ENCODE measurements around the gene COL5A1.

Gene COL5A1

DNA sequence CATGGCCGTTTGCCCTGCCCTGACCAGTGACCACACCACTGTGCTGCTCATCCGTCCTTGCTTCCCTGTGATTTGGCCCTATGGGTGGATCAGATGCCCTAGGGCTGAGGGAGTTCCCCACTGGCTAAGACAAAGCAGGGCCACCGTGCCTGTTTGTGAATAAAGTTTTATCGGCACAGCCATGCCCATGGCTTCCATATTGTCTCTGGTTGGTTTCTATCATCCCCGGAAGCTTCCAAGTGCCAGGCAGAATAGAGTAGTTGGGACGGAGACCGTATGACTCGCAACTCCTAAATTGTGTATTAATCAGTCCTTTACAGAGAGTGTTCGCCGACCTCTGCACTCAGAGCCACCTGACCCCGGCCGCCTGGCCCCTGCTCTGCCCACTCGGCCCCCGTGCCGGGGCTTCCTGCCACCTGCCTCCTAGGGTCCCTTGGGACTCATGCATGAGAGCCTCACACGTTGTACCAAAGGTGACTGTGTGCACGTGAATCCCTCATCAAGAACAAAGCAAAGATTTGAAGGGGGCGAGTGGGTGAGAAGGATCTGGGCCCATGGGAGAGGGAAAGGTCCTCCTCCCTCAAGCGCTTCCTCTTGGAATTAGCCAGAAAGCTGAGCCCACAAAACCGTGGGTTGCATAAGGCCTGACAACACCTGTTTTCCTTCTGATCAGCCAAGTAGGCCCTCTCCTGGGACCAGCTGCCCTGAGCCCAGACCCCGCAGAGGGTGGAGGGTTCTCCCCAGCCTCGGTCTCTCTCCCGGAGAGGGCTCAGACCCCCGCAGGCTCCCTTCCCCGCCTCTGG, 227.3 kb downstream of the COL5A1 start:
- in situ Hi-C loops (cut with MboI; ENCODE audit: low pct_unique_long_range_greater_than_20kb, low sequenced_read_pairs), result no loop called here
- DNase-seq, result no peak

DNA sequence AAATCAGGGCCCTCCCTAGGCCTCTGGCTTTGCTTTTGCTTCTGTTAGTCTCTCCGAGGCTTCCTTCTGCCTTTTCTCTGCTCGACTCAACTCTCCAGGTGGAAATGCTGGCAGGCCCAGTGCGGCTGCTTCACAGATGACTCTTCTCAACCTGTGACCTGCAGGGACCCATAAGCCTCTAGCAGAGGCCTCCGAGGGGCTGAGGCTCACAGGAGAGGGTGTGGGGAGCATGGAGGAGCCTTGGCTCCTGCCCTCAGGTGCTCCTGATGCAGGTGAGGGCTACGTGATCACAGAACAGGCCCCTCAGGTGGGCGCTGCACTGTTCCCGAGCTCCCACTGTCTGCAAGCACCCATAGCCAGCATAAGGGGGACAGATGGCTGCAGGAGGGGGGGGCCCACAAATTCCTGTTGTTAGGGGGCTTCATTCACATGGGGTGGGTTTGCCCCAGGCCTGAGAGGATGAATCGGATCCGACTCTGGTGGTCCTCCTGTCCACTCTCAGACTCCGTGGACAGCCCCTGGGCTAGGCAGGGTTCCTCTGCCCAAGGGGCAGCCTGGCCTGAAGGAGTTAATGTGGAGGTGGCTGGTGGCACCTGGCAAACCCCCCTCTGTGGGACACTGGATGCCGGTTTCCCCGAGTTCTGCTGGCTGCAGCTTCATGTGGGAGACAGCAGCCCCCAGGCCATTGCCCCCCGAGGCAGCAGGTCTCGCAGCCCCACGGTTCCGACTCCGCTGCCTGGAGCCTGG, 228.1 kb downstream of the COL5A1 start:
- in situ Hi-C loops (cut with MboI; ENCODE audit: low pct_unique_long_range_greater_than_20kb, low sequenced_read_pairs), result no loop called here
- no peak for DNase-seq

DNA sequence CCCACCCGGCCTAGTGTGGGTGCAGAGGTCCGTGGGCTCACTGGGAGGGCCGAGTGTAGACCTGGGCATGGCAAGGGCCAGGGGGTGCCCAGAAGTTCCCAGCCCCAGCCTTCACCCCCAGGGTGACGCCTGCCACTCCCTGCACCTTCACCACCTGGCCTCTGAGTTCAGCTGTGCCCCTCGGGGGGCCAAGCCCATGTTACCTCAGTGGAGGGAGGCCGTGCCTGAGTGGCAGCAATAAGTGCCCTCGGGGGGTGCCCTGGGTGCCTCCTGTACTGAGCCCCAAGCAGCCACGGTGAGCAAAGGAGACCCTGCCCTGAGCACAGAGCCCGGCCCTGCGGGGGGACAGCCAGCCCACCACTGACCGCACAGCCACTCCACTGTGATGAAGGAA, 228.7 kb downstream of the COL5A1 start:
- DNase-seq, result no peak
- in situ Hi-C loops (cut with MboI; ENCODE audit: low pct_unique_long_range_greater_than_20kb, low sequenced_read_pairs), result no loop called here

DNA sequence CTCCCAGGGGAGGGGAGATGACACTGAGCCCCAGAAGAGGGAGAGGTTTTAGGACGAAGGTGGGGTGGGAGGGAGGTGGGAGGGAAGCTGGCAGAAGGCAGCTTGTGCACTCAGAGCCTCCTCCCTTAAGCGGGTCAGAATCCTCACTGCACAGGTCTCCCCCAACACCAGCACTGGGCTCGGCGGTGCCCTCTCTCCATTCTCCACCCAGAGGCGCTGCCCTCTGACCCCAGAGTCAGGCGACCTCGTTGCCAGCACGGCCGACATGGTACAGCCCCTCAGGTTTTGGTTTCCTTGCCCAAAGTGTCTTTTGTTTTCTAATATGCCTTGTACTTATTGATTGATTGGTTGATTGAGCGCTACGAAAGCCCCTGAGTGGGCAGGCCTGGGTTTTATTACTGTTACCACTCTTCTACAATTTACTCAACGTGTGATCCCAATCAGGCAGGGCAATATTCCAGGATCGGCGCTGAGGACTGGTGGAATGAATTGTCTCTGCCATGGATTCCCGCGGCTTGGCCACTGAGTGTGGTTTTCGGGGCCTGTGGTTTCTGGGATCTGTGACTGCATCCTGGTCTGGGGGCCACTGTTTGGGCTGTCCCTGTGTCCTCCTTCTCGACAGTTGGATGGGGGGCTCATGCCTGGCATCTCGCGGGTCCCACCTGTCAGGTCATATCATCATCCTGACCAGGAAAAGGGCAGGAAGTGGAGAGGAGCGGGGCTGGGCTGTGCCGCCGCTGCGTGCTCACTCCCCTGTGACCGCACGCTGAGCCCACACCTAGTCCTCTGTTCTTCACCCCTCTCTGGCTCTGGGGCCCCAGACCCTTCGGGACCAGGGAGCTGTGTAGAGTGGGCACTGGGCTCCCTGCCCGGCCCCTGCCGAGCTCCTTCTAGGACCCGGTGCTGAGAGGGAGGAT, 229.4 kb downstream of the COL5A1 start:
- no peak for DNase-seq
- in situ Hi-C loops (cut with MboI; ENCODE audit: low pct_unique_long_range_greater_than_20kb, low sequenced_read_pairs), result no loop called here

DNA sequence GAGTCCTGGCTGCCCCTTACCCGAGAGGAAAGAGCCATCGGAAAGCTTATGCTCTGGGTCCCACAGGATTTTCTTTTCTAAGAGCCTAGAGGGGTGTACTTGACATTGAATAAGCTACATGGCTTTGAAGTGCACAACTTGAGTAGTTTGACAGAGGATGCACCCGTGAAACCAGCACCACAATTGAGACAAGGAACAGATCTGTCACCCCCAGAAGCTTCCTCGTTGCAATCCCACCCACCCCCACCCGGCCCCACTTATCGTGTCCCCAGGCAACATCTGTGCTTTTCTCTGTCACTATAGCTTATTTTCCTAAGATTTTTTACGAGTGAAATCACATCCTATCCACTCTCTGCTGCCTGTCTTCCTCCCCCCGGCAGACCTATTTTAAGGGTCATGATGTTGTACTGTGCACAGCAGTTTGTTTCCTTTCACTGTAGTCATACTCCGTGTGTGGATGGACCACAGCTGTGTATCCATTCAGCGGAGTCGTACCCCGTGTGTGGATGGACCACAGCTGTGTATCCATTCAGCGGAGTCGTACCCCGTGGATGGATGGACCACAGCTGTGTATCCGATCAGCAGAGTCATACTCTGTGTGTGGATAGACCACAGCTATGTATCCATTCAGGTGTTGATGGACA, 230.2 kb downstream of the COL5A1 start:
- in situ Hi-C loops (cut with MboI; ENCODE audit: low pct_unique_long_range_greater_than_20kb, low sequenced_read_pairs), result no loop called here
- no peak for DNase-seq

DNA sequence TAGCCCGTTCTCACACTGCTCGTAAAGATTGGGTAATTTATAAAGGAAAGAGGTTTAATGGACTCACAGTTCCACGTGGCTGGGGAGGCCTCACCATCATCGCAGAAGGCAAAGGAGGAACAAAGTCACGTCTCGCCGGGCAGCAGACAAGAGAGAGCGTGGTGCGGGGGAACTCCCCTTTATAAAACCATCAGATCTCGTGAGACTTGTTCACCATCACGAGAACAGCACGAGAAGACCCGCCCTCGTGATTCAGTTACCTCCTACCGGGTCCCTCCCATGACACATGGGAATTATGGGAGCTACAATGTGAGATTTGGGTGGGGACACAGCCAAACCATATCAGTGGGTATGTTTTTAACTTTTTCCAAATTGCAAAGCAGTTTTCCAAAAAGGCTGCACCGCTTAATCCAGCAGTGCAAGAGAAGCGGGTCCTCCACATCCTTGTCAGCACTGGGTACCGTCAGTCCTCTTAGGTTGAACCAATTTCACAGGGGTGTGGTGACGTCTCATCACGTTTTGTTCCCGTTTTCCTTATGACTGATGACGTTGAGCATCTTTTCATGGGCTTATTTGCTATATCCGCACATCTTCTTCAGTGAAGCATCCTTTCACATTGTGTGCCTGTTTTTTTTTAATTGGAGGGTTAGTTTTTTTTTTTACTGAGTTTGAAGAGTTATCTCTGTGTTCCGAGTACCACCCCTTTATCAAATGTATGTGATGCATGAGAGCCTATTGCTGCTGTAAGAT, 231.1 kb downstream of the COL5A1 start:
- no peak for DNase-seq
- in situ Hi-C loops (cut with MboI; ENCODE audit: low pct_unique_long_range_greater_than_20kb, low sequenced_read_pairs), result no loop called here

DNA sequence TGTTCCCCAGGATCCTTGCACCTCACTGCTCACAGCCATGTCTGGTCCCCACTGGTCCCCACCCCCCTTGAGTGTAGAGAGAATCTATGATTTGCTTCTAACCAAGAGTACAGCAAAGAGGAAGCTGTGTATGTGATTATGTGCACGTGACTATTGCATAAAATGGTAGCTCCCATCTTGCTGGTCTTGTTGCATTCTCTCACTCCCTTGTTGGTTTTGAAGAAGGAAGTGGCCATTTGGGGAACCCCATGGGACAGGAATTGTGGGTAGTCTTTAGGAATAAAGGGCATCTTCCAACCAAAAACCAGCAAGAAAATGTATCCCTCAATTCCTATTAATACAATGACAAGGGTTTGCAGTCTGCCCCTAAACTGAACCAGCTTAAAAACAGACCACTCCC, 233.8 kb downstream of the COL5A1 start:
- no peak for DNase-seq
- in situ Hi-C loops (cut with MboI; ENCODE audit: low pct_unique_long_range_greater_than_20kb, low sequenced_read_pairs), result no loop called here

DNA sequence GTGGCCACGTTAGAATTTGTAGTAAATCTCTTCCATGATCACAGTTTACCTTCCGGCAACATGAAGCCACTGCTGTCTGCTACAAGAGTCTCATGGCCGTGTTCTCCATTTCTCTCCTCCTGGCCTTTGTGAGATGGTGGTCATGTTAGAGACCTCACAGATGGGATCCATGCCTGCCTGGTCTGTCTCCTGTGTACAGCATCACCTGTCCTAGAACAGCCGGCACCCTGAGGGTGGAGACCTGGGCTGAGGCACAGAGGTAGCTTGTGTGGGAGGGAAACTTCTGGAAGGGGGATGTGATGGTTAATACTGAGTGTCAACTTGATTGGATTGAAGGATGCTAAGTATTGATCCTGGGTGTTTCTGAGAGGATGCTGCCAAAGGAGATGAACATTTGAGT, 235.9 kb downstream of the COL5A1 start:
- in situ Hi-C loops (cut with MboI; ENCODE audit: low pct_unique_long_range_greater_than_20kb, low sequenced_read_pairs), result no loop called here
- DNase-seq, result no peak

DNA sequence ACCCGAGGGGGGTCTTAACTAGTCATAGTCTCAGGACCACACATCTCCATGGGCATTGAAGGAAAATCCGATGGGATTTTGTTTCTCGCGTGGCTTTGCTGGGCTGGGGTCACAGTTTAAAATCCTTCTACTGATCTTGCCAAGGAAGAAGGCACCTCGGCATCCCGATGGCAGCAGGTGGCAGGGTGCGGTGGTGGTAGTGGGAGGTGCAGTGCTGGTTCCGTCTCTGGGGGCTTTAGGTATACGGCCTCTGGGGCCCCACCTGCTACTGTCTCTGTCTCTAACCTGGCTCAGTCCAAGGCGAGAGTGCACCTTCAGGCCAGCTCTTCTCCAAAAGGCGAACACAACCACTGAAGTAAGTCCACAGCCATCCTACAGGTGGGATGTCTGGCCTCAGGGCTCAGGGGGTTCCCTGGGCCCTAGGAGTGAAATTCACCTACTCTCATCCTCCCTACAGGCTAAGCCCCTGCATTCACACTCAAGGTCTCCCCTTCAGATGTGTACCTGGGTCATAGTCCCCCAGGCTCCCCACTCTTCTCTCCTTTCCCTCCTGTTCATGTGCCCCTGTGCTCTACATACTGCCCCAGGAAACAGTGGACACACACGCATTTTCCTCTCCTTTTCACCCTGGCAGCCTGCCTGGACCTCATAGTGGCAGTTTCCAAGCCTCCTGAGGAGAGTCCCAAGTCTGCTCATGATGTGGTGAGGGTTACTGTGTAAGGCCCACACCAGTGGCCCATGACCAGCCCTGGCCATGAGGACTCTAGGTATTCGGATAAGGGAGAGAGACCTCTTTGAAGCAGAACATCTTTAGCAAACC, 238.3 kb downstream of the COL5A1 start:
- DNase-seq, result no peak
- in situ Hi-C loops (cut with MboI; ENCODE audit: low pct_unique_long_range_greater_than_20kb, low sequenced_read_pairs), result no loop called here

DNA sequence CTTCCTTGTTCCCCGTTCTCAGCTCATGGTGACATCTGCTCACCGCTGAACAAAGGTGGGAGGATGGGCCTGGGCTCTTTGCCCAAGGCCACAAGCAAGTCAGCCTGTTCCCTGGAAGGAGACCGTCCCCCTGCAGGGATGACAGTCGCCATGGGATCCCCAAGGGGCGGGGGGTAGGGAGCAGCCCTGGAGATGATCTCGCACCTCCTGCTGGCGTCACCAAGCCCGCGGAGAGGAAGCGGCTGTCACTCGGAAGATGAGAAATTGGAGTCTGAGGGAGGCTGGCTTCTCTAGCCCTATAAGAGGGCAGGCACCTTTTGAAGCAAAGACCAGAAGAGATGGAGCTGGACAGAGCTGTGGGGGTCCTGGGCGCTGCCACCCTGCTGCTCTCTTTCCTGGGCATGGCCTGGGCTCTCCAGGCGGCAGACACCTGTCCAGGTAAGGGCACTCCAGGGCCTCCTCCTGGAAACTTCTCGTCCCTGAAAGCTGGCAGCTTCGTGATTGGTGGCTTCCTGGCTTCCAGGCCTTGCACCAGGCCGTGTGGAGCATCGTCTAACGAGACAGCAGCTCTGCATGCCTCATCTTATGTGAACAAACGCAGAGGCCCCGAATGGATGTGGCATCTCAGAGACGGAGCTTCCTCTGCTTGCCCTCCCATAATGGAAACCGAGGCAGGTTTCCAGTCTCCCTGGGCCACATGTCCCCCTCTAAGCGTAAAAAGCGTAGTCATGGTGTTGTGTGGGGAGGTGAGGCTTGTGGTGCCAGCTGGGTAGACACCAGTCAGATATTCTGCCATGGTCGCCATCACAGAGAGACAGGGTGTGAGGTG, 239.1 kb downstream of the COL5A1 start, which contains the start of gene FCN2:
FCN2 (plus strand) TSS at position 327 of the 829 bp plus-strand sequence; CDS start at position 339, 12 bp downstream.
- in situ Hi-C loops (cut with MboI; ENCODE audit: low pct_unique_long_range_greater_than_20kb, low sequenced_read_pairs), result no loop called here
- no peak for DNase-seq

DNA sequence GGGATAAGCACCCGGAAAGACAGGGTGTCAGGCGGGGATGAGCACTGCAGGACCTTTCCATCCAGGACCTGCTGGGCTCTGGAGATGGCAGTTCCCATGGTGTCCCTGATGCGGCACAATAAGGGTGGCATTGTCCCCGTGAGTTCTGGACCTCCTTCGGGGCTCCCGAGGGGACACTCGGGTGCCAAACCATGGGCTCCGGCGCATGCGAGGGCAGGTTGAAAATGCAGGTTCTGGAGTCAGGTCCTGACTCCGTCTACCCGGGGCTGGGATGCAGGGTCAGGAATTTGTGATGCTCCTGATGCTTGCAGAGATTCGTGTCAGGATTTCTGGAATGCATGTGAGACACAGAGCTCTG, 239.7 kb downstream of the COL5A1 start:
- no peak for DNase-seq
- in situ Hi-C loops (cut with MboI; ENCODE audit: low pct_unique_long_range_greater_than_20kb, low sequenced_read_pairs), result no loop called here

DNA sequence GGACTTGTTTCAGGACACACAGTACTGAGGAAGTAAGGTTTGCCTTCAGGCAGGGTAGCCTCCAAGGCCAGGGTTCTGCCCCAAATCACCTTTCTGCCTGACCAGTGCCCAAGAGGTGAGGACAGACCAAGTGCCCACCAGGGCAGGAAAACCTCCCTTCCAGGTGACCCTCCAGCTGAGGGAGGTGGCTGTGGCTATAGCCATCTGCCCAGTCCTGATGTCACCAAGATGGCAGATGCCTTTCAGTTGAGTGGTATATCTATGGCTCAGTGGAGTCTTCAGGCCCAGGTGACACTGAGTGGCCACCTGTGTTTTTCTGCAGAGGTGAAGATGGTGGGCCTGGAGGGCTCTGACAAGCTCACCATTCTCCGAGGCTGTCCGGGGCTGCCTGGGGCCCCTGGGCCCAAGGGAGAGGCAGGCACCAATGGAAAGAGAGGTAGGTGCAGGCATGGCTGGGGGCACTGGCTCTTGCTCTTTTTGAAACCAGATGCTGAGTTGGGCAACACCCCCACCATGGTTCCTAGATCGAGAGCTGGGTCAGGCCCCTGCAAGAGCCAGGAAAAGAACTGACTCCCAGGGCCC, 240.7 kb downstream of the COL5A1 start:
- in situ Hi-C loops (cut with MboI; ENCODE audit: low pct_unique_long_range_greater_than_20kb, low sequenced_read_pairs), result no loop called here

DNA sequence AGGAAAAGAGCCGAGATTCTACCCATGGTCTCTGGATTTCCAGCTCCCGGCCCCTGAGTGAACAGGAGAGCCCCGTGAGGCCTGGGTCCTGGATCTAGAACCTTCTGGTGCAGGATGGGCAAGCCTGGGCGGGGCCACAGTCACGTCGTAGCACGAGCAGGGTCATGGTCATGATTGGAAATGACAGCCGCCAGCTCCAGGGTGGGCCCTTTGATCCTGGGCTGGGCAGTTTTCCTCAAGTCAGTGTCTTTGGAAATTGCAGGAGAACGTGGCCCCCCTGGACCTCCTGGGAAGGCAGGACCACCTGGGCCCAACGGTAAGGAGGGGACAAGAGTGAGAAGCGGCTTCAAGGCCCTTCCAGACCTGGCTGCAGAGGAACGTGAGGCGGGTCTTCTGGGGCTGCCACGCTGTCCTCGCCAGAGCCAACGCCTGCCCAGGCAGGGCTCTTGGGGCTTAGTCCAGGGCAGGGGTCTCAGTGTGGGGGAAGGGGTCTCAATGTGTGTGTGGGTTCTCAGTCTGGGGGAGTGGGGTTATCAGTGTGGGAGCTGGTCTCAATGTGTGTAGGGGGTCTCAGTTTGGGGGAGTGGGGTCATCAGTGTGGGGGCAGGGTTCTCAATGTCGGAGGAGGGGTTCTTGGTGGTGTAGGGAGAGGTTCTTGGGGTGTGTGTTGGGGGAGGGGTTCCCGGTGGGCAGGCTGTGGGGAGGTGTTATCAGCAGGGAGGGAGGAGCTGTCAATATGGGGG, 241.6 kb downstream of the COL5A1 start:
- in situ Hi-C loops (cut with MboI; ENCODE audit: low pct_unique_long_range_greater_than_20kb, low sequenced_read_pairs), result no loop called here
- no peak for DNase-seq

More for the DNA sequence above, 240.7 kb downstream of the COL5A1 start:
- DNase-seq, result no peak

DNA sequence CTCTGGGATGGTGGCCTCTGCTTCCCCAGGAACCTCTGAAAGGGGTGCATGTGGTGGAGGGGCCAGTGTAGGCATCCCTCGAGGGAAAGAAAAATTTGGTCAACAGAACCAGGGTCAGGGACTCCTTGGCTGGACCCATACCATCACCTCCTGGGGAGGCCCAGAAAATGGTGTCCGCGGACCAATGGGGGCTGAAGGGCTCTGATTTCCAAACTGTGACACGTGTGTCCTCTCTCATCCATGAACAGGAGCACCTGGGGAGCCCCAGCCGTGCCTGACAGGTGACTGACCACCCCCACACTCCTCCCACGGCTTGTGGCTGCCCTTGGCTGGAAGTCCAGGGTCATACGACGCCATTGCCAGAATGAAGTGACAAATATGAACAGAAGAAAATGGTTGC, 242.9 kb downstream of the COL5A1 start:
- DNase-seq, result no peak
- in situ Hi-C loops (cut with MboI; ENCODE audit: low pct_unique_long_range_greater_than_20kb, low sequenced_read_pairs), result no loop called here

DNA sequence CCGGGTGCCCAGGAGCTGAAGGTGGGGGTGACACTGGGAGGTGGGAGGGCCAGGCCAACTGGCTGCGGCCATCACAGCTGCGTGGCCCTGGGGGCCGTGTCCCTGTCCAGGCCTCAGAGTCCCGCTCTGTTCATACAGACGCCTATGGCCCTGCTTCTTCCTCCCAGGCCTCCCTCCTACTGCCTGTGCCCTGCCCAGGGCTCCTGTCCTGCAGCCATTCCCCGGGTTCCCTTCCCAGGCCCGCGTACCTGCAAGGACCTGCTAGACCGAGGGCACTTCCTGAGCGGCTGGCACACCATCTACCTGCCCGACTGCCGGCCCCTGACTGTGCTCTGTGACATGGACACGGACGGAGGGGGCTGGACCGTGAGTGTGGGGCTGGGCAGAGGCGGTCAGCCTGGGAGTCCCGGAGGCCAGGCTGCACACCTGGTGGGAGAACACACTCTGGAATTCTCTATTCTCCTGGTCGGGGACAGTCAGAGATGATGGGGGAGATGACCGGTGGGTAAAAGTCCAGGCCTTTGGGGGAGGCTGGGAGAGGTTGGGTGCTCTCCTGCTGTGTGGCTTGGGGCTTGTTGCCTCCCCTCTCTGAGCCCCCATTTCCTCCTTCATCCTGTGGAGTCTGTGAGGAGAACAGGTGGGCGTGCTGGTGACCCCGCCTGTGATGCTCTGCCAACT, 243.5 kb downstream of the COL5A1 start:
- in situ Hi-C loops (cut with MboI; ENCODE audit: low pct_unique_long_range_greater_than_20kb, low sequenced_read_pairs), result no loop called here
- DNase-seq, result no peak

All from KBM-7 (cell line).